ENCODE results near the gene KIF14. TPM values are rescaled to one million over a fixed set of nuclear protein-coding genes. Genes with fewer than 3 reads are reported as not detected.

KIF14 gene
- 1.2 and 1.4 TPM in 2 replicates for polyA plus RNA-seq (2012; rRNA removed)
- polyA plus RNA-seq (2012; cell fraction: cytosol; rRNA removed): 1.9 and 2.3 TPM in 2 replicates
- 0.80 and 2.0 TPM in 2 replicates for polyA plus RNA-seq (2012; cell fraction: nucleus; rRNA removed)

GRCh38 chr1:200620273-200621131 is at the start of gene KIF14:
Gene KIF14, minus strand, starts transcription at chr1:200620751. Its CDS starts 2,028 bp downstream, at chr1:200618723.
- no peaks in the 10 kb centered on the region for H3K27me3 ChIP-seq (ENCODE audit: insufficient read depth)
- H2AFZ ChIP-seq (ENCODE audit: low read depth): peak within 1 kb of the TSS; percentile 83
- peak within 1 kb of the TSS; percentile 86 to 87 for H3K4me3 ChIP-seq (ENCODE audit: low read depth in 2 of 2, low read length in 1 of 2)
- peak; percentile 97 for DNase-seq
- peak within 1 kb of the TSS; percentile 90 for H3K9ac ChIP-seq
- H3F3A ChIP-seq (replicated peaks; ENCODE audit: insufficient read depth): peaks cover 9% of the 10 kb centered on the region
- CTCF ChIA-PET: interaction anchor here (1.1 to 5.9 kb wide), 6 partner anchors 50 to 352 kb away, joined by 3 to 62 read pairs (median 16); partner anchors contain the start of gene DDX59
- POLR2A ChIA-PET: interaction anchor here (0.6 to 1.3 kb wide), 3 partner anchors 17 to 50 kb away, joined by 3 to 5 read pairs (median 3); partner anchors contain the start of gene DDX59
- H3K36me3 ChIP-seq (replicated peaks in 1 of 2; ENCODE audit: control insufficient read depth in 1 of 2, insufficient read depth in 2 of 2, low read length in 1 of 2): peaks cover 4 to 14% of the 10 kb centered on the region in 2 experiments
- H3K79me2 ChIP-seq (ENCODE audit: insufficient read depth): peaks cover 24% of the 10 kb centered on the region
- 2% methylated on average over 29 of the region's 59 CpGs for WGBS (ENCODE audit: low lambda C conversion rate)
- peak within 1 kb of the TSS; percentile 85 for H3K4me2 ChIP-seq
- H3K9me2 ChIP-seq: no peaks in the 10 kb centered on the region
- no peaks in the 10 kb centered on the region for H3K9me3 ChIP-seq
- TF ChIP-seq NFIC (IDR thresholded peaks at IDR 0.05; ENCODE audit: borderline replicate concordance): no peak
- TF ChIP-seq CHD2 (IDR thresholded peaks at IDR 0.05; ENCODE audit: low read length, partially characterized antibody): peak; percentile 75
- TF ChIP-seq EZH2phosphoT487 (IDR thresholded peaks at IDR 0.05; ENCODE audit: borderline replicate concordance, low read depth): no peak
- no peak for TF ChIP-seq RXRA (IDR thresholded peaks at IDR 0.05; ENCODE audit: borderline replicate concordance, low read depth)
- TF ChIP-seq TCF12 (IDR thresholded peaks at IDR 0.05): peak; percentile 30; the same call in 1 of the 2 replicates
- TF ChIP-seq ELF1 (IDR thresholded peaks at IDR 0.05): peak; percentile 90
- no peak for TF ChIP-seq CTCF (IDR thresholded peaks at IDR 0.05)
- TF ChIP-seq FOSL2 (IDR thresholded peaks at IDR 0.05; ENCODE audit: borderline replicate concordance, low read depth): no peak
- TF ChIP-seq RFX5 (IDR thresholded peaks at IDR 0.05; ENCODE audit: low read length): 0 out of 2 replicates have a peak, but pooled peaks have one; percentile 14
- peak; percentile 56; the same call in 1 of the 2 replicates for TF ChIP-seq YY1 (IDR thresholded peaks at IDR 0.05; ENCODE audit: low read depth)
- TF ChIP-seq FOXM1 (IDR thresholded peaks at IDR 0.05; ENCODE audit: low read depth): peak; percentile 89; the same call in 1 of the 2 replicates
- TF ChIP-seq MXI1 (IDR thresholded peaks at IDR 0.05; ENCODE audit: low read depth, low read length): peak; percentile 96
- TF ChIP-seq GABPA (IDR thresholded peaks at IDR 0.05; ENCODE audit: low read depth): peak; percentile 75
- TF ChIP-seq MAX (IDR thresholded peaks at IDR 0.05; ENCODE audit: low read depth): 0 out of 2 replicates have a peak, but pooled peaks have one; percentile 26
- peak; percentile 58; the same call in 1 of the 2 replicates for TF ChIP-seq IRF3 (IDR thresholded peaks at IDR 0.05; ENCODE audit: low read depth, low read length)
- no peak for TF ChIP-seq JUND (IDR thresholded peaks at IDR 0.05)
- no peak for TF ChIP-seq GATA2 (CRISPR knock-in tag; IDR thresholded peaks at IDR 0.05)
- TF ChIP-seq TEAD4 (IDR thresholded peaks at IDR 0.05; ENCODE audit: borderline replicate concordance, insufficient read depth): no peak
- TF ChIP-seq MEF2A (IDR thresholded peaks at IDR 0.05; ENCODE audit: borderline replicate concordance, low read depth): no peak
- peak; percentile 18; the same call in 1 of the 2 replicates for TF ChIP-seq POLR2AphosphoS5 (IDR thresholded peaks at IDR 0.05; ENCODE audit: low read depth, low read length)
- no peak for TF ChIP-seq RAD21 (IDR thresholded peaks at IDR 0.05; ENCODE audit: low read length)
- TF ChIP-seq ZBTB33 (IDR thresholded peaks at IDR 0.05; ENCODE audit: borderline replicate concordance, low read depth): no peak
- TF ChIP-seq SIN3A (IDR thresholded peaks at IDR 0.05; ENCODE audit: borderline replicate concordance, low read depth, low read length): peak; percentile 82; the same call in 1 of the 2 replicates
- no peaks in the 10 kb centered on the region for H4K20me1 ChIP-seq (ENCODE audit: insufficient read depth)
- H3K27ac ChIP-seq (ENCODE audit: low read depth in 2 of 2, low read length in 1 of 2): peak within 1 kb of the TSS; percentile 48 to 75
- H3K4me1 ChIP-seq (ENCODE audit: control insufficient read depth in 1 of 2, insufficient read depth in 2 of 2, low read depth in 1 of 2, low read length in 1 of 2): no peaks in the 10 kb centered on the region; a peak in 2 of 4 replicates

Measured in SK-N-SH (cell line).